OCI-LY3 (cell line): ENCODE data around the gene HTR1D.

Experiments
- H2AFZ ChIP-seq: fragments of 200-600, 300-600 bp; shearing (Covaris generic); 2 replicates; pipeline ENCODE4 v1.6.0; 2014; ENCODE audit warnings: antibody characterized with exemption, low read depth, low read length
- H3K27ac ChIP-seq: fragments of 200-600, 300-600 bp; sonication (generic); 2 replicates; pipeline ENCODE4 v1.5.1; 2014; ENCODE audit warnings: mild to moderate bottlenecking, low read length, moderate library complexity, mixed read lengths
- H3K27me3 ChIP-seq: fragments of 200-600, 300-600 bp; sonication (generic); 2 replicates; pipeline ENCODE4 v1.6.1; 2014; ENCODE audit warnings: low read depth, low read length, mixed read lengths
- H3K36me3 ChIP-seq: fragments of 200-600, 300-600 bp; sonication (generic); replicated peaks from 2 replicates; pipeline ENCODE3; 2014; ENCODE audit warnings: low read depth, low read length, mixed read lengths
- H3K4me1 ChIP-seq: fragments of 300-600, 200-600 bp; sonication (generic); 2 replicates; pipeline ENCODE4 v1.6.1; 2014; ENCODE audit warnings: low read length, mixed read lengths
- H3K4me2 ChIP-seq: fragments of 200-600, 300-600 bp; sonication (generic); 2 replicates; pipeline ENCODE4 v1.6.1; 2014; ENCODE audit warnings: low read length, mixed read lengths
- H3K4me3 ChIP-seq: fragments of 300-600, 200-600 bp; sonication (generic); 2 replicates; pipeline ENCODE4 v1.5.1; 2014; ENCODE audit warnings: antibody characterized with exemption, mild to moderate bottlenecking, low read length, moderate library complexity
- H3K79me2 ChIP-seq: fragments of 300-600, 200-600 bp; shearing (Covaris generic); 2 replicates; pipeline ENCODE4 v1.6.1; 2014; ENCODE audit warnings: mild to moderate bottlenecking, low read length, mixed read lengths
- H3K9ac ChIP-seq: fragments of 300-600, 200-600 bp; shearing (Covaris generic); 2 replicates; pipeline ENCODE4 v1.6.0; 2014; ENCODE audit warnings: mild to moderate bottlenecking, low read length, moderate library complexity
- H3K9me3 ChIP-seq: fragments of 200-600, 300-600 bp; shearing (Covaris generic); 2 replicates; pipeline ENCODE4 v1.6.1; 2014; ENCODE audit warnings: low read length, mixed read lengths; ENCODE audit not compliant: insufficient read depth
- H4K20me1 ChIP-seq: fragments of 200-600, 300-600 bp; sonication (generic); 2 replicates; pipeline ENCODE4 v1.6.1; 2016; ENCODE audit warnings: low read length, mixed read lengths; ENCODE audit not compliant: insufficient read depth
- EZH2phosphoT487 ChIP-seq: fragments of 200-600 bp; shearing (Covaris generic); IDR thresholded peaks from 2 replicates; pipeline ENCODE4 v1.6.1; 2018; ENCODE audit warnings: antibody characterized with exemption, mixed run types, low read depth
- TF ChIP-seq, protein P1 (sequence below): fragments of 200-600, 300-600 bp; sonication (generic); IDR thresholded peaks from 2 replicates; pipeline ENCODE4 v1.5.1; 2014; ENCODE audit warnings: antibody characterized with exemption, low read length, low read depth

Gene HTR1D

DNA sequence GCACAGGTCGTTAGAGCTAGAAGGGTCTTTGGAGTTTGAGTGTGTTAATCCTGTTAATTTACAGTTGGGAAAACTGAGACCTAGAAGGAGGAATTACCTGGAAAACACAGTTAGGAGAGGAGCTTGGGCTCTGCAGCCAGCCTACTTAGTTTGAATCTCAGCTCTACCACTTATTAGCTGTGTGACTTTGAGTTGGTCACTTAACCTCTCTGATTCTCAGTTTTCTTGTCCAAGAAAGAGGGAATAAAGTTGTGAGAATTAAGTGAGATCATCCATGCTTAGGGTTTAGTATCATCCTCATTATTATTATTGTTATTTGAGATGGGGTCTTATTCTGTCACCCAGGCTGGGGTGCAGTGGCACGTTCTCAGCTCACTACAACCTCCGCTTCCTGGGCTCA, 5.4 kb upstream of the HTR1D start:
- Histone ChIP-seq H3K9me3 (no peaks in the 10 kb centered on the region), H3K9ac (no peak overlapping the region), H4K20me1 (no peaks in the 10 kb centered on the region), H3K36me3 (no peaks in the 10 kb centered on the region), H3K27me3 (no peaks in the 10 kb centered on the region), H3K4me1 (no peaks in the 10 kb centered on the region), H3K27ac (no peak overlapping the region), H3K79me2 (no peaks in the 10 kb centered on the region), H3K4me2 (no peak overlapping the region), H2AFZ (no peak overlapping the region), H3K4me3 (no peak overlapping the region)
- TF ChIP-seq, protein P1, sequence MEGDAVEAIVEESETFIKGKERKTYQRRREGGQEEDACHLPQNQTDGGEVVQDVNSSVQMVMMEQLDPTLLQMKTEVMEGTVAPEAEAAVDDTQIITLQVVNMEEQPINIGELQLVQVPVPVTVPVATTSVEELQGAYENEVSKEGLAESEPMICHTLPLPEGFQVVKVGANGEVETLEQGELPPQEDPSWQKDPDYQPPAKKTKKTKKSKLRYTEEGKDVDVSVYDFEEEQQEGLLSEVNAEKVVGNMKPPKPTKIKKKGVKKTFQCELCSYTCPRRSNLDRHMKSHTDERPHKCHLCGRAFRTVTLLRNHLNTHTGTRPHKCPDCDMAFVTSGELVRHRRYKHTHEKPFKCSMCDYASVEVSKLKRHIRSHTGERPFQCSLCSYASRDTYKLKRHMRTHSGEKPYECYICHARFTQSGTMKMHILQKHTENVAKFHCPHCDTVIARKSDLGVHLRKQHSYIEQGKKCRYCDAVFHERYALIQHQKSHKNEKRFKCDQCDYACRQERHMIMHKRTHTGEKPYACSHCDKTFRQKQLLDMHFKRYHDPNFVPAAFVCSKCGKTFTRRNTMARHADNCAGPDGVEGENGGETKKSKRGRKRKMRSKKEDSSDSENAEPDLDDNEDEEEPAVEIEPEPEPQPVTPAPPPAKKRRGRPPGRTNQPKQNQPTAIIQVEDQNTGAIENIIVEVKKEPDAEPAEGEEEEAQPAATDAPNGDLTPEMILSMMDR: no peak
- no peak for TF ChIP-seq EZH2phosphoT487

DNA sequence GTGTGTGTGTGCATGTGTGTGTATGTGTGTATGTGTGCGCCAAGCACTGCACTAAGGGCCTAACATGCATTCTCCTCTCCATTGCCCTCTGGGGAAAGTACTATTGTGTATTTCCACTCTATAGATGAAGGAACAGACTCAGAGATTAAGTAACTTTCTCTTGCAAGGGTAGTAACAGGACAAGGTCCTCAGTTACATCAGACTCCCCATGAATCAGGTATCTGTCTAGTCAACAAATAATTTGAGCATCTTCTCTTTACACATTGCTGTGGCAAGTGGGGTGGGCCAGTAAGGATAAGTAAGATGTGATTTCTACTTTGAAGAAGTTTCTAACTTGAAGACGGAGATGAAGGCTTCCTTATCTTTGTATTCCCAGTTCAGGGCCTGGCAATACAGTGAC, 5.0 kb upstream of the HTR1D start:
- H3K9ac ChIP-seq: no peak overlapping the region
- no peaks in the 10 kb centered on the region for H3K9me3 ChIP-seq
- H3K79me2 ChIP-seq: no peaks in the 10 kb centered on the region
- TF ChIP-seq, protein P1: no peak
- TF ChIP-seq EZH2phosphoT487: no peak
- H3K4me1 ChIP-seq: no peaks in the 10 kb centered on the region
- H3K27me3 ChIP-seq: no peaks in the 10 kb centered on the region
- H3K36me3 ChIP-seq: no peaks in the 10 kb centered on the region
- H3K4me2 ChIP-seq: no peak overlapping the region
- H3K27ac ChIP-seq: no peak overlapping the region
- no peaks in the 10 kb centered on the region for H4K20me1 ChIP-seq
- no peak overlapping the region for H2AFZ ChIP-seq
- no peak overlapping the region for H3K4me3 ChIP-seq

DNA sequence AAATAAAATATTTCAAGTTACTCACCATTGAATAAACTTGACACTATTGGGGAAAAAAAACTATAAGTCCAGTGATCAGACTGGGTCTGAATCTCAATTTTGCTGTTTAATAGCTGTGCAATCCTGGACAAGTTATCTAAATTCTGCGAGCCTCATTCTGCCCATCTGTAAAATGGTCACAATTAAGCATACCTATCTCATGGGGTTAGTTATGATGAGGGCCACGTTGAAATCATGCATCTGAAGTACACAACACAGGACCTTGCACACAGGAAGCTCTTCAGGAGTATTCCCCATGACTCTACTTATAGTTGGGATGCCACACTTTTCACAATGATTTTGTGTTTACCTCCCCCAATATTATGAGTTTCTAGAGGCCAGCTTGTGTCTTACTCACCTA, 3.8 kb upstream of the HTR1D start:
- Histone ChIP-seq H3K4me1 (no peaks in the 10 kb centered on the region), H3K27ac (no peak overlapping the region), H3K79me2 (no peaks in the 10 kb centered on the region), H3K27me3 (no peaks in the 10 kb centered on the region), H4K20me1 (no peaks in the 10 kb centered on the region), H3K36me3 (no peaks in the 10 kb centered on the region), H3K9me3 (no peaks in the 10 kb centered on the region), H3K4me3 (no peak overlapping the region), H2AFZ (no peak overlapping the region), H3K4me2 (no peak overlapping the region), H3K9ac (no peak overlapping the region)
- TF ChIP-seq, protein P1: no peak
- no peak for TF ChIP-seq EZH2phosphoT487

DNA sequence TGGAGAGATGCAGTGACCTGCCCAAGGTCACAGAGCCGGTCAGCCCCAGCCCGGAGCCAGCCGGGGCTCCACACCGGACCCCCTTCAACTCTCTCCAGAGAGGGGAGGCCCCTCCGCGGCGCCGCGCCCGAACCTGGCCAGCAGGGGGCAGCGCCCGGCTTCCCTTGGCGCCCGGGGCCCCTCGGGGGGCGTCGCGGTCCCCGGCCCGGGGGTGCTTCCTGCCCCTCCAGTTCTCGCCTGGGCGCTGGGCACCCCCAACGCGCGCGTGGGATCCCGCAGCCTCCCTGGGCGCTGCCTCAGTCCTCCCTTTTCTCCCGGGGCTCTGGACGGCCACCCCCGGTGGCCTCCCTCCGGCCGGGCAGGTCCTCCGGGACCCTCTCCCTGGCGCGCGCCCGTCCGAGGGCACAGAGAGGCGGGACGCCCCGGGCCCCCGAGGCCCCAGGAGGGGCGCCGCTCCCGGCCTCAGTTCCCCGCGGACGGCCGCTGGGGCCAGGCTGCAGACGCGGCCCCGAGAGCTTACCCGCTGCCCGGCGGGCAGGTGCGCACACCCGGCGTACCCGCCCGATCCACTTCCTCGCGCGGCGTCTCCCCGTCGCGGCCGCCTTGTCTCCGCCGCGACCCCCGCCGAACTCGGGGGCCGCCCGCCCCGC, 406 bp downstream of the HTR1D start:
- Histone ChIP-seq H3K27me3 (peaks cover 4% of the 10 kb centered on the region; the same call in 1 of the 2 replicates), H4K20me1 (no peaks in the 10 kb centered on the region)

More for the DNA sequence above, 406 bp downstream of the HTR1D start:
- Histone ChIP-seq H2AFZ (no peak overlapping the region), H3K4me1 (no peaks in the 10 kb centered on the region), H3K36me3 (no peaks in the 10 kb centered on the region), H3K9me3 (no peaks in the 10 kb centered on the region), H3K27ac (no peak overlapping the region), H3K4me2 (no peak overlapping the region), H3K4me3 (no peak overlapping the region), H3K9ac (no peak overlapping the region), H3K79me2 (no peaks in the 10 kb centered on the region)
- TF ChIP-seq EZH2phosphoT487: no peak
- TF ChIP-seq, protein P1: peak; percentile 46
